ENCODE data around the gene SHTN1.

SHTN1 gene

DNA sequence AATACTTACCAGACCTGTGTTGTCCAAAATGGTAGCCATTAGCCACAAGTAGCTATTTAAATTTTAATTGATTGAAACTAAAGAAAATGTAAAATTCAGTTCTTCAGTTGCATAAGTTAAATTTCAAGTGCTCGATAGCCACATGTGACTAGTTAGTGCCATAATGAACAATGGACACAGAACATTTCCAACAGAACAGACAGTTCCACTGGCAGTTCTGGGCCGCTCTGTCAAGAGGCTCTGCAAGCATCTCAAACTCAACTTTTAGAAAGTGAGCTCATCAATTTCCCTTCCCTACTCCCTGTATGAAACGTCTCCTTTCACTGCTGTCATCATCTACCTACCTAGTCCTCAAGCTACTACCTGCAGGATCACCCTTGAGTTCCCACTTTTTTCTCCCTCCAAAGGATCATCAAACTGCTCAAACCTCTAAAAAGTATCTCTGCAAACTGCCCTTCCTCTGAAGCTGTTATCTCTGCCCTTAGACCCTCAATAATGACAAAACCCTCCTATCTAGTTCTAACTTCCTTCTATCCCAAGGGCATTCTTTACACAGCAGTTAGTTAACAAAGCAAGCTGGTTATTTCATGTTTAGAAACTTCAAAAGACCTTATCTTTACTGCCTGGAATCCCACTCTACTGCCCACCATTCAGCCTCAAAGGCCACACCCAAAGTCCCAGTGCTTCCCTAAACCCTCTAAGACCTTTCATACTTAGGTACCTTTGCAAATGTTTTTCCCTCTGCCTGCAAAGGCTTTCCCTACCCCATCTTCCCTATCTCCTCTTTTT lies 20.6 kb downstream of the SHTN1 start:
- no peak for DNase-seq (ENCODE audit: low read depth in 2 of 2)

DNA sequence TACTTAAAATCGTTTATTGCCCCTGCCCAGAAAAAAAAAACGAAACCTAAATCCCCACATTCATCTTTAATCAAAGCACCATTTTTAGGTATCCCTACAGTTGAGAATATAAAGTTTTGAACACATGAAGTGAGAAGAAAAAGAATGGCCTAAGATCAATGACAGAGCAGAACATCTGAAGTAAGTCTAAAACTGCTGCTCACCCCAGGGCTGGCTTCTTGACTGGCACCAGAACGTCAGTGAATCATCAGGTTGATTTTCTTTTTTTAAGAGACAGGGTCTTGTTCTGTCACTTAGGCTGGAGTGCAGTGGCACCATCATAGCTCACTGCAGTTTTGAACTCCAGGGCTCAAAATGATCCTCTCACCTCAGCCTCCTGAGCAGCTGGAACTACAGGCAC lies 24.9 kb downstream of the SHTN1 start:
- DNase-seq (ENCODE audit: low read depth in 2 of 2), result no peak

DNA sequence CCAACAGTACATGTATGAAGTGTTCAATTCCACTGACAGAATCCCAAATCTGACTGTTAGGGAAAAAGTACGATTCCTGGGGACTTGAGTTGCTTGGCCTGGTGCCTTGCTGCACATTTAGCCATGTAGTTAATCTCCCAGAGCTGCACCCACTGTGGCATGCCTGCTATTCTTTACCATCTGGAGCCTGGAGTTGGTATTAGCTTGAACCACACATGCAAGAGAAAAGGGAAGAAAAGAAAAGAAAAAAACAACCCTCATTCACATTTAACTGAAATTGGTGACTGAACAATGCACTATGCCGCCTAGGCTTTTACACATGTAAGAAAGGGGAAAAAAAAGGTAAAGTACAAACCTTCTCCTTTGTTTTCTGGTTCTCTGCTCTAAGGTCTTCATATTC lies 26.1 kb downstream of the SHTN1 start:
- no peak for DNase-seq (ENCODE audit: low read depth in 2 of 2)

DNA sequence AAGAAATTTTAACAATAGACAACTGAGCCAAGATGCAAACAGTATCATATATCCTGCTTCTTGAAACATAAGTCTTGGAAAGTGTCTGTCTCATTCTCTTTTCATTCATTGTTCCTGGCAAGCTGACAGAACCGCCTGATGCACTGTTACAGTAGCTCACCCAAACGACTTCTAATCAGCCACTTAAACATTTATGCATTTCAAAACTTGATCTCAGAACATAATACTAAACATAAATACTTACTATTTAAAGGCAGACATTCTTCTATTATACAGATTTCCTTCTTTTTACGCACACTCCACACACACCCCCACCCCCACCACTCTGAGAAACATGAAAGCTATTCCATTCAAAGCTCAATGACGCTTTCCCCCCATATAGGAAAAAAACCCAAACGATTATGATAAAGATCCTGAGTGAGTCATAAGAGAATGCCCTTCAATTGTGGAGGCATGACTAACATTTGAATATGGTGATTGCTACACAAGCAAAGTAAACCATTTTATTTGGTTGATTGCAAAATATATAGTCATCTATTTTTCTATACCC lies 30.5 kb downstream of the SHTN1 start:
- no peak for DNase-seq (ENCODE audit: low read depth in 2 of 2)

DNA sequence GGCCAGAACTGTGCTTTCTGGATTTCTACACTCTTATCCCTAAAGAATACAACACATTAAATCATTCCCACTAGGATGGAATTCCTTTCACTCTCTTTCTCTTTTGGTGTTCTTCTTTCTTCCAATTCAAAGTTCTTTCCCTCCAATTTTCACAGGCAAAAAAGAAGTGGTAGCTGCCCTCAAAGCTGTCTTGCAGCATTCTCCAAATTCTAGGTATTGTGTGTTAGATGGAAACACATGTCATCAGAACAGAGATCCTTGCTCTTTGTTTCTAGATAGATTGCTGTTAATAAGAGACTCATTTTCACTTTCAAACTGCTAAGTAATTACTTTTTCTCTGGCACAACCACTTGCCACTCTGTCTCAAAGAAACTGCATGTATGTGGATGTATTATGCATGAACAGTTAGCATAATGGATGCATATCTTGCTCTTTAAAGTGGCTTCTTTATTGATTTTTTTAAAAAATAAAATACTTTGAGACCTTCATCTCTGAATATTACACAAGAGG lies 31.0 kb downstream of the SHTN1 start:
- DNase-seq (ENCODE audit: low read depth in 2 of 2), result no peak

DNA sequence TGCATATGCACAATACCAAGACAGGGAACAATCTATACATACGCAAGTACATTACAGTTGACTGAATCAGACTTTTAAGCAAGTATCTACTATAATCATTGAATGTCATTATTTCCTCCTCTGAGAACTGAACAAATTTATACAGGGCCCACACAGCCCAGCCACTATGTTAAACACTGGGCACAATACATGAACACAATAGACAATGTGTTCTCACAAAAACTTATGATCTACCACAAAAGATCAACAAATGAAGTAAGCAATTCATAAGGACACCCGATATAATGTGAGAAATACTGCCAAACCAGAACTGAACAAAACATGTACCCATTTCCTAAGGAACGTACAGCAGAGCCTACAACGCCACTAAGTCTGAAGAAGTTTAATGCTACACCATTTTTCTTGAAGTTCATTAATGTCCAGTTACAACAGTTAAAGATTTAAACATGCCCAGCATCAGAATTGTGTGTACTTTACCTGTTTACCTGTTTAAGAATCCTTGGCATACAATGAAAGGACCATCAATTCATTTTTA lies 31.5 kb downstream of the SHTN1 start:
- DNase-seq (ENCODE audit: low read depth in 2 of 2), result no peak

DNA sequence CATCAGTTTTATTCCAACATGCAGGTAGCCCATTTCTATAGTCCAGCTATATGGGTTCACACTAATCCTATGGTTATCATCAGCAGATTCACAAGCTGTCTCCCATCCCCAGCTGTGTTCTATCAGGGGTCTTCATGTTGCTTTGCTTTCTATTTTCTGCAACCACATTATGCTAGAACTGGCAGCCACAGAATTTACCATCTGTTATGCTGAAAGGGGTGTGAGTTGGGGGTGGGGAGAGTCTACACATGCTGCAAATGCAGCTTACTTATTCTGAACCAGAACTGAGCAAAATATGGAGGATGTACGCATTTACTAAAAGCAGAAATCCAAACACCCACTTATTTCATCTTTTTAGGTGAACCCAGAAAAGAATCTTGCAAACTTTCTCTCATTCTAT lies 32.9 kb downstream of the SHTN1 start:
- DNase-seq (ENCODE audit: low read depth in 2 of 2), result no peak

DNA sequence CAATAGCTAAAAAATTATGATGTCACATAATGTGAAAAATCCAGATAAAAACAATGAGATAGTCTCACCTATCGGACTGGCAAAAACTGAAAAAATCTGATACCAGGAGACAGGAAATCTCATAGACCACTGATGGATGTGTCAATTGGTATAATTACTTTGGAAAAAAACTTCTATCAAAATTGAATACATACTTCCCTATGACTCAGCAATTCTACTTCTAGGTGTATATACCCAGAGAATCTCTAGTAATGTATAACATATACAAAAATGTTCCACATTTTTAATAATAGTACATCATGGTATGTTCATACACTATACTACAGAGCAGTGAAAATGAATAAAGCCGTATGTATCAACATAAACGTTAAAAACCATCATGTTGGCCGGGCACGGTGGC lies 34.9 kb downstream of the SHTN1 start:
- DNase-seq (ENCODE audit: low read depth in 2 of 2), result no peak

DNA sequence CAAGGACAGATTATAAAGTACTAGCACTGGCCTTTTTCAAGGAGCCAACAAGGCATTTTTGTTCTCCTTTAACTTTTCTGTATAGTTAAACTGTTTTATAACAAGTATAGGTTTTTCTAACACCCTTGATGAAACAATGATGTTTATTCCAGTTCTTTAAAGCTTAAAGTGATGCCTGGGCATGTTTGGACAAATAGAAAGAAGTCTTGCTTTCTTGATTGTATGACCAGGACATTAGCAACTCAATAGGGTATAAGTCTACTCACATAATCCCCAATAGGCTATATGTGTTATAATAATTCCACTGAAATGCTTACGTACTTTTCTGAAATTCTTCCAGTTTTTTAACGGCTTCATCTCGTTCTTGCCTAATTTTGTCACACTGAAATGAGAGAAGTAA lies 36.7 kb downstream of the SHTN1 start:
- DNase-seq (ENCODE audit: low read depth in 2 of 2), result no peak

DNA sequence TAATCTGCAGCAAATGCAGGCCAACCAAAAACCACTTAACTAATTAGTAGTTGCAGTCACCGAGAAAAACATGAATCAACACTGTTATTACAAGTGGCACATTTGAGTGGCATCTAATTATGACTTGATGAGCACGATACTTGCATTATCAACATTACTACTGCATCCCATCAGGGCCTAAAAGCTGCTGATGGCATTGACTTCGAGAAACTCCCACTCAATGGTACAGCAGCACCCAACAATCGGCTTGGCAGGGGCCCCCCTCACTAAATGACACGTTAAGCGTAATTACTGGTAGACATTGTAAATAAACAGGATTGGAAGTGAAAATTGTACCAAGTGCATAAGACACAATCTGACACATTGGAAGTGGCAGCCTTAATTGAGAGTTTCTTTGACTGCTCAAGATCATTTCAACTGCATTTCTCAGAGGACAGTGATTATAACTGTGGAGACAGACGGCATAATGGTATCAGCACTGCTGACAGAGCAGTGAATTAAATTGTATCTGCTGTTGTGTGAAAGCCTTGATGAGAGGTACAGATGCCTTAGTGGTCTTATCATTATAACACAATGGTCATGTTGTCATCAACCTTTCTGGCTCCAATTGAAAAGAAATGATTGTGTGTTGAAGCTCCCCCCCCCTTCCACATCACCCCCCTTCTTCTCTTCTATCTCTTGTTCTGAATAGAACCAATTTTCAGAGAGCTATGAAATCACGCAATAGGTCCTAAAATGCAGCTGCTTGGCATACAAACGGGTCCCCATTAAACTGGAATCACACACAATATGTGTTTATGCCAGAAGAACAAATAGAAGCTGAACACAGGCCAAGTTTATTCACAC lies 43.4 kb downstream of the SHTN1 start:
- no peak for DNase-seq (ENCODE audit: low read depth in 2 of 2)

DNA sequence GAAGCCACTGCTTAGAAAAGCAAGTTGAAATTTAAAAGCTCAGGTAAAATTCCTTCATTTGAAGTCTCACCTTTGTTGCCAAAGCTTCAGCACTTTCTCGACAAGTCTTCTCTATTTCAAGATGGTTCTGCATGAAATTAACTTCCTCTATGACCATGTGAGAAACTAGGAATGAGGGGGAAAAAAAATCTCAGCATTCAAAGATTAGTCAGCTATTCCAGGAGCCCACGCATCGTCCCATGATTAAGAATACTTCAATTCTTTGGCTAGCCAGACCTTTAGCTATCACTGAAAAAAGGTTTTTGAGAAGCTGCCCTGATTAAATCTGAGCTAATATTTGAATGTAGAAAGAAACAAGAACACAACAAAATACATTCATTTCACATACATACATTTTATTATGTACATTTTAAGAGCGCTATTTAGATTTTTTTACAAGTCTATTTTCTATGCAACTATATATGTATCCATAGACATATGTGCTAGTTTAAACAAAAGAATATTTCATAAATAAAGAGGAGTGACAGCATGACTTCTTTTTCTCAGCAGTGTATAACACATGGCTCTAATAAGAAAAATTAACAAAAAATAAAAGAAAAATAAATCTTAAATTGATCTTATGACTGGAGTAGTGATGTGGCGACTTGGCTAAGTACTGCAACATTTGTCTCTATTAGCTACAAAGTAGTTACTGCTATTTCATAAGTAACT lies 44.8 kb downstream of the SHTN1 start:
- no peak for DNase-seq (ENCODE audit: low read depth in 2 of 2)

DNA sequence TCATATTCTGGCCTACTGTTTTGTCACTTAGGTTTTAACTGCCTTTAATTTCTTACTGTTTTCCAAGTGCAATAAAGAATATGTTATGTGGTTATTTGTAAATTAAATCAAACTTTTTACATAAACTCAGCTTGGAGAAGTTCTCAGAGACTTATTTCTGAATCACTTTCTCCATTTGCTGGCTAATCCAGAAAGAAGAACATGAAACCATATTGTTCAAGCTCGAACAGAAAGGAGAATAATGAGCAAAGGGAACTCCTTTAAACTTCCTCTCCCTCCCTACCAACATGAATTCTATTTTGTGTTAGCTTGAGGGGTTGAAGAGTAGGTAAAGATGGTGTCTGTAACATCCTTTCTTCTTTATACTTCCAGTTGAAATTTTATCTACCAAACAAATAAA lies 52.3 kb downstream of the SHTN1 start:
- no peak for DNase-seq (ENCODE audit: low read depth in 2 of 2)

DNA sequence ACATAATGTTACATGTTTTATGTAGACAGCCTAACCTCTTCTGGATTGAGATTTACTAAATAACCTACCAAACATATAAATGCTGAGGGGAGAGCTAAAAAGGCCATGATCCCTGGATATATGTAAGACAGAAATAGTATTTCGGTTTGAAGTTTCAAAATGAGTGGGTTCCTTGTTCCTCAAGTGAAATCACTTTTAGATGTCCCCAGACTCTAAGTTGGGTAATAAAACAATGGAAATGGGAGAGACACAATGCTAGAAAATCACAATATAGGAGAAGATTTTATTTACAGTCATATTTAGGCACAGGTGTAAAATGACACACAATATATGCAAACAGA lies 56.5 kb downstream of the SHTN1 start:
- no peak for DNase-seq (ENCODE audit: low read depth in 2 of 2)

DNA sequence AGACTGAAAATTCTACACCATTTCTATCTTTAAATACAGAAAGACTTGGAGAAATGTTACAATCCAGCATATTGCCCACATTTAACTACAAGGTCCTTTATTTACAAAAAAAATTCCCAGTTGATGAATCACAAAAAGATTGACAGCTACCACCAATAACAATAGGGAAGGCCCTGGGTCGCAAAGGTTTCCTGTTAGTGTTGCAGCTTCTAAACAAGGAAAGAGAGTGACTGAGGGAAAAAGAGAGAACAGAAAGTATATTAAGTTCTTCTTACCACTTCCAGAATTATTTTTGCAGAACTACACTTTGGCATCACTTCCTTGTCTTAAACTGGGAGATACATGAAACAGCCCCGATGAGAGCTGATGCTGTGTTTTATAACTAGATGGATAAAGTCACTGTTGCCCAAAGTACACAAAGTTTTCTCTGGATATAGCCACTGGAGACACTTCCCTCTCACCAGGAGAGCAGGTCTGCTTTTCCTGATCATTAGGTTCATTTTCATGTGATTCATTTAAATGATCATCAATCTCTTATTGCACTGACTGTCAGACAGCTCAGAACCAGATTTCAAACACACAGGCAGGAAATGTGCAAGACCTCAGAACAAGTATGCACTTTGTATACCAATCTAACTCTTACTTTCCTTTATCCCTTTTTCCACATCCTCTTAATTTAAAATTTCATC lies 57.0 kb downstream of the SHTN1 start:
- no peak for DNase-seq (ENCODE audit: low read depth in 2 of 2)

DNA sequence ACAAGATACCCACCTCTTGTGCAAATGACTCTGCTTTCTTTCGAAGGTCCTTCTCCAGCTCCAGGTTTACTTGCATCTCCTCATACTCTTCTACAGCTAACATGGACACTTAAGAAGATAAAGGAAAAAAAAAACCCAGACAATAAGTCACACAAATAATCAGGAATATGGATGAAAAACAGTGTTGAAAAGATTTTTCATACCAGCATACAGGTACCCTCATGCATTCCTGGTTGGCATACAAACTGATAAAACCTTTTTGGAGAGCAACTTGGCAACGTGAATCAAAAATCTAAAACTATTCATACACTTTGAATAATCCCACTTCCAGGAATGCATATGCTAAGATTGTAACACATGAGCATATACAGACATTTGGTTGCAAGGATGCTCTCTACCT lies 60.1 kb downstream of the SHTN1 start:
- no peak for DNase-seq (ENCODE audit: low read depth in 2 of 2)

DNA sequence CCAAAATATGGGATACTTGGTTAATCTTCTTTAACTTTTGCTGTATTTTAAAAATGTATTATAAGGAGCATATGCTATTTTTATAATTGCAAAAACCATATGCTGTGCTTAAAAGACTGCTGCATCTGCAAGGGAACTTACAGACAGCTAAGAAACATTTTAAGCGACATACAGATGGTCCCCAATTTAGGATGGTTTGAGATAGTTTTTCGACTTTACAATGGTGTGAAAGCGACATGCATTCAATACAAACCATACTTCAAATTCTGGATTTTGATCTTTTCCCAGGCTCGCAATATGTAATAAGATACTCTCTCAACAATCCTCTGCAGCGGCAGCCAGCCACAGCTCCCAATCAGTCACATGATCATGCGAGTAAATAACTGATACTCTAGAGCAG lies 73.2 kb downstream of the SHTN1 start:
- DNase-seq (ENCODE audit: low read depth in 2 of 2), result no peak

DNA sequence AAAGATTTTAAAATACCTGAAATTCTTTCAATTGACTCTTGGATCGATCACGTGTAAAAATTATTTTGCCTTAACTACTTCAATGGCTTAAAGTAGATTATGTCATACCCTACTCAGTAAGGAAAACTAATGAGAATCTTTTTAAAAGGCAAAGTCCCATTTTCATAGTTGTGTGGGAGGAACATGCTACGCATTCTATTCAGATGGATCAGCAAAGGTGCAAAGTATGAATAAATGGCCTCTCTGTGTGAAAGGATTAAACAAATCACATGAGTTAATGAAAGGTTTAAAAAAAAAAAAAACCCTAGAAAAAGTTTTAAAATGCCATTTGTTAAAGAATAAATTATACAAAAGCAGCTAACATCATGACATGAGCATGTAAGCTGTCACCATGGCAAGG lies 78.6 kb downstream of the SHTN1 start:
- DNase-seq (ENCODE audit: low read depth in 2 of 2), result no peak

DNA sequence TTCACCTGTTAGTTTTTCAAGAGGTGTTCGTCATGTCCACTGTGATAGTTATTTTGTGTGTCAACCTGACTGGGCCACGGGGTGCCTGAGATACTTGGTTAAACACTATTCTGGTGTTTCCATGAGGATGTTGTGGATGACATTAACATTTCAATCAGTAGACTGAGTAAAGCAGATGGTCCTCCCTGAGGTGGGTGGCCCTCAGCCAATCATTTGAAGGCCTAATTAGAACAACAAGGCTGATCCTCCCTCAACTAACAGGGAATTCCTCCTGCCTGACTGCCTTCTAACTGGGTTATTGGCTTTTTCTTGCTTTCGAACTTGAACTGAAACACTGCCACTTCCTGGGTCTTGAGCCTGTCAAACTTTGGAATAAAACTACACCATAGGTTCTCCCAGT lies 79.9 kb downstream of the SHTN1 start:
- DNase-seq (ENCODE audit: low read depth in 2 of 2), result no peak

DNA sequence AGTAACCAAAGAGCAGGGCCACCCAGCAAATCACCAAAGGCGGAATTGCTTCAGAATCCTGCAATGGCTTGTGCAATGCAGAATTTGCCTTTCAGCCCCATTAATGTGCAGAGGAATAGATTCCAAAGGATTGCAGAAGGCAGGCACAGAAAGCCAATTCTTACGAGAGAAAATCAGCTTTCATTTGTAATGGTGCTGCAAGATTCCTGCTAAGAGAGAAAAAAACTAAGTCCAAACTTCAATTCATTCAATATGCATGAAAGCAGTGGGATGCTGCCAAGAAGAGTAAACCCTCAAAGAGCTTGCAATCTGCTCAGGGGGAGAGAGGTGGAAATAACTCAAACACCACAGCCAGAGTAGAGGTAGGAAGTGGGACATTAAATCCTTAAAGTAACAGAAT lies 85.3 kb downstream of the SHTN1 start:
- DNase-seq (ENCODE audit: low read depth in 2 of 2), result no peak

DNA sequence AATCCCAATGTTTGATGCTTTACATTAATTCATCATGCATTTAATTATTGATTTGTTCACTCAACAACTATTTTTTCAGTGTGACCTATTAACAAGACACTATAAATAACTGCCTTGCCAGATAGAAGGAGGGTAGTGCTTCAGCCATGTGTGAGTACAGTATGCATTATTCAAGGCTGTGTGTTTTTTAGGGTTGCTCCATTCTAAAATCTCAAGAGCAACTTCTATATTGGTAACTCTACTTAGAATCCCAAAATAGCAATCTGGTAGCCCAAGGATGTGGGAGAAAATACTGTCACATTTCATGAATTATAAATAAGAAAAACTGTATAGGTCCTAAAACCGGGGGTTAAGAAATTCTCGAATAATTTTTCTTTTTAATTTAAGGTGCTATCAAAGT lies 85.8 kb downstream of the SHTN1 start:
- DNase-seq (ENCODE audit: low read depth in 2 of 2), result no peak

DNA sequence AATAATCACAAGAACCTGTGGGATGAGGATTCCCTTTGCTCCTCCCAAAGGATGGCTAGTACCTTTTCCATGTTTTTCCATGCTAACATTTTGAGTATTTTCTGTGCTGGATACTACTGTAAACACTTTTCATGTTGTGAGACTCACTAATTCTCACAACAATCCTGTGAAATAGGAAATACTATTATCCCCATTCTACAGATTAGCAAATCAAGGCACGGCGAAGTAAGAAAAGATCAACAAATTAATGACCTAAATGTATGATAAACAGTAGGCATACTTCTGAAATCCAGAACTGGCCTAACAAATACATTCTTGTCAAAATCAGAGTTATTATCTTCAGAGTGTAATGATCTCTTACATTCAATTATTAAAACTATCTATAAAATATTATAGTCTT lies 86.4 kb downstream of the SHTN1 start:
- no peak for DNase-seq (ENCODE audit: low read depth in 2 of 2)

Data from stimulated activated CD8-positive, alpha-beta memory T cell treated with anti-CD3 and anti-CD28 coated beads, Interleukin-2, amount 100 ng/mL, for 1 hour (primary cell).